T-cell (primary cell): ENCODE measurements around the gene C1QTNF9. TPM values are rescaled to one million over a fixed set of nuclear protein-coding genes. Genes with fewer than 3 reads are reported as not detected.
A peak's percentile ranks its signal among the peaks of the same experiment; 100 is the strongest.

Source experiments
- ATAC-seq, 4 experiments: fragments of 200-7000 bp in 3 of 4; fragments of 150-1000 bp in 1 of 4; cut with Tn5 transposase; replicated peaks in 1 of 4; 1 replicate in 3 of 4; 2 replicates in 1 of 4; pipeline ENCODE4 v1.10.0; 2021; ENCODE audit warnings: moderate library complexity in 3 of 4, mild to moderate bottlenecking in 2 of 4, moderate number of reproducible peaks in 1 of 4
- CTCF ChIA-PET, 2 donors: fragments of 300-600 bp; sonication (Branson Sonifier 250); formaldehyde crosslinking; loops; one replicate each; lab custom pipeline; 2022; ENCODE audit warnings: antibody characterized with exemption in 2 of 2; lab: Charles Lee
- POLR2A ChIA-PET, 2 donors: fragments of 300-600 bp; sonication (Branson Sonifier 250); formaldehyde crosslinking; loops; one replicate each; lab custom pipeline; 2022; ENCODE audit warnings: antibody characterized with exemption in 2 of 2; lab: Charles Lee
- DNase-seq, 35 experiments: peaks; one replicate each; pipeline versions ENCODE4 v3.0.0 to v3.0.0-alpha.2; 2013 to 2023
- H3K27ac ChIP-seq: one replicate; pipeline ENCODE4 v1.5.1; 2013; ENCODE audit warnings: low read length
- H3K27me3 ChIP-seq, 2 experiments: replicated peaks in 1 of 2; 1 replicate in 1 of 2; 2 replicates in 1 of 2; pipeline versions ENCODE4 v1.6.1 to v1.7.0; 2013; ENCODE audit warnings: low read length in 1 of 2, mixed read lengths in 1 of 2; ENCODE audit not compliant: control insufficient read depth in 2 of 2, insufficient read depth in 2 of 2; ENCODE audit errors: extremely low read depth in 1 of 2
- H3K36me3 ChIP-seq, 2 donors: 1 replicate in 1 of 2; 2 replicates in 1 of 2; pipeline versions ENCODE4 v1.6.1 to v1.7.0; 2013; ENCODE audit warnings: low read length in 1 of 2; ENCODE audit not compliant: control insufficient read depth in 2 of 2, insufficient read depth in 1 of 2; ENCODE audit errors: extremely low read depth in 1 of 2
- H3K4me1 ChIP-seq, 2 experiments: 1 replicate in 1 of 2; 2 replicates in 1 of 2; pipeline versions ENCODE4 v1.6.1 to v1.7.0; 2013; ENCODE audit warnings: low read length in 2 of 2, mixed read lengths in 1 of 2; ENCODE audit not compliant: insufficient read depth in 2 of 2, control insufficient read depth in 1 of 2; ENCODE audit errors: extremely low read depth in 1 of 2
- H3K4me3 ChIP-seq, 2 donors: 1 replicate in 1 of 2; 2 replicates in 1 of 2; pipeline versions ENCODE4 v1.5.1 to v1.7.0; 2013; ENCODE audit warnings: mild to moderate bottlenecking in 2 of 2, low read length in 1 of 2, moderate library complexity in 1 of 2; ENCODE audit not compliant: control insufficient read depth in 1 of 2; ENCODE audit errors: extremely low read depth in 1 of 2
- H3K9me3 ChIP-seq: 2 replicates; pipeline ENCODE4 v1.7.0; 2013
- H3K27ac Mint-ChIP-seq, 2 donors: one replicate each; pipeline ENCODE4 v1.8.0; 2020 to 2021; ENCODE audit warnings: mild to moderate bottlenecking in 2 of 2, mixed read lengths in 2 of 2
- H3K27me3 Mint-ChIP-seq, 2 donors: one replicate each; pipeline ENCODE4 v1.8.0; 2021 to 2022; ENCODE audit warnings: mixed read lengths in 2 of 2
- H3K36me3 Mint-ChIP-seq: one replicate; pipeline ENCODE4 v1.8.0; 2021; ENCODE audit warnings: mixed read lengths
- H3K4me1 Mint-ChIP-seq, 3 donors: one replicate each; pipeline ENCODE4 v1.8.0; 2020 to 2022; ENCODE audit warnings: mixed read lengths in 3 of 3, mild to moderate bottlenecking in 1 of 3
- H3K4me3 Mint-ChIP-seq, 3 donors: one replicate each; pipeline ENCODE4 v1.8.0; 2020 to 2022; ENCODE audit warnings: mild to moderate bottlenecking in 3 of 3, mixed read lengths in 3 of 3, moderate library complexity in 3 of 3
- H3K9me3 Mint-ChIP-seq, 3 donors: one replicate each; pipeline ENCODE4 v1.8.0; 2020 to 2022; ENCODE audit warnings: mixed read lengths in 3 of 3
- WGBS: methylation state at CpG from one replicate; pipeline ENCODE4 v1.1.5; 2013; ENCODE audit warnings: missing lambda C conversion rate; ENCODE audit not compliant: insufficient coverage; 5-methylcytosine and 5-hydroxymethylcytosine counted together
- total RNA-seq, 35 experiments: library from RNA in 6 of 35; stranded (reverse) in 6 of 35; fragments of 120-200 nt in 1 of 35; gene quantifications; one replicate each; pipeline versions ENCODE4 v1.2.1 to v1.2.4 and lab custom pipeline; 2013 to 2026

Gene C1QTNF9
- total RNA-seq, 5 donors from 2014 or later (not counting 1 experiment from before 2014, with no cell fraction given), result 0.23 TPM; not detected in 4

DNA sequence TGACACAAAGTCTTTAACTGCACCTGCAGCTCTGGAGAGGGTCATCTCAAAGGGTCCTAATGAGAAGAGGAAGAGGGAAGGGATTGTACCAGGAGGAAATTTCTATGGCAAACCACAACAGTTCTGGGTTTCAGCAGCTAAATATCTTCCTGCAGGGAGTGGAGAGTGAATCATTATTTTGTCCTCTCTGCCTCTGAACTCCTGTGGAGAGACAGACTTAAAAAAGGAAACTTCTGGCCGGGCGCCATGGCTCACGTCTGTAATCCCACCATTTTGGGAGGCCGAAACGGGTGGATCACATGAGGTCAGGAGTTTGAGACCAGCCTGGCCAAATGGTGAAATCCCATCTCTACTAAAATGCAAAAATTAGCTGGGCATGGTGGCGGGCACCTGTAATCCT lies 16.9 kb upstream of the C1QTNF9 start:
- no peak overlapping the region for H3K27ac ChIP-seq
- Mint-ChIP-seq H3K27me3 (no peaks in the 10 kb centered on the region), H3K4me1 (peaks cover 0 to 6% (median 0%) of the 10 kb centered on the region in 3 donors), H3K27ac (no peak overlapping the region), H3K9me3 (no peaks in the 10 kb centered on the region), H3K4me3 (no peak overlapping the region), H3K36me3 (peaks cover 75% of the 10 kb centered on the region)
- ChIA-PET CTCF (interaction anchor here (0.6 to 0.7 kb wide), 2 partner anchors 14 to 45 kb away, joined by 3 read pairs; no protein-coding TSS in a partner anchor), POLR2A (interaction anchor here in 1 of 2 donors (0.6 to 0.7 kb wide), 2 partner anchors 10 to 23 kb away, joined by 3 to 4 read pairs; no protein-coding TSS in a partner anchor)
- H3K4me1 ChIP-seq, result no peaks in the 10 kb centered on the region
- ATAC-seq (no peak), DNase-seq (no peak)
- peaks cover 23 to 95% of the 10 kb centered on the region in 2 donors for H3K36me3 ChIP-seq
- 85% methylated on average over 2 of the region's 6 CpGs for WGBS
- H3K27me3 ChIP-seq, result no peaks in the 10 kb centered on the region
- no peak overlapping the region for H3K4me3 ChIP-seq
- no peaks in the 10 kb centered on the region for H3K9me3 ChIP-seq

DNA sequence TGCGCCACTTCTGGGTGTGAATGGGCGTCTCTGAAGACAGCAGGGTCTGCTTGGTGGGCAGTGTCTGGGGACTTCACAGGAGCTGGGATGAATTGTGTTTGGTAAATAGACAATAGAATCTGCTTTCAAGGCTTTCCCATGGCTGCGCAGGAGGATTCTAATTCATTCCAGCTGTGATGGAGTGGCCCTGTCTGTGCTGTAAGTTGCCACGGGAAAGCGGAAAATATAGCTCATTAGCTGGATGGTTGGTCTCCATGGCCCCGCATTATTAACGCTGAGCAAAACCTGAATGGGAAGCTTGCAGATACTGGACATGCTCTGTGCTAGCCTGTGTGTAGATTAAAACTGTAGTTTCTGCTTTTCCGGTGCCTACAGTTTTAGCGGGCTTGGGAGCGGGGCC lies 15.6 kb upstream of the C1QTNF9 start:
- DNase-seq (peak in 1 of 35 experiments; percentile 14), ATAC-seq (no peak)
- H3K4me3 ChIP-seq, result no peak overlapping the region
- no peak overlapping the region for H3K4me3 Mint-ChIP-seq
- H3K27ac ChIP-seq, result no peak overlapping the region
- ChIA-PET CTCF (interaction anchor here in 1 of 2 donors (0.6 kb wide), 1 partner anchor 20 kb away, joined by 3 read pairs; no protein-coding TSS in a partner anchor), POLR2A (no interaction called here)
- H3K27me3 Mint-ChIP-seq, result no peaks in the 10 kb centered on the region
- peaks cover 0 to 6% (median 0%) of the 10 kb centered on the region in 3 donors for H3K4me1 Mint-ChIP-seq
- over 99% methylated on average over 10 of the region's 10 CpGs for WGBS
- H3K27ac Mint-ChIP-seq, result no peak overlapping the region
- H3K36me3 ChIP-seq, result peaks cover 31 to 95% of the 10 kb centered on the region in 2 donors
- H3K9me3 Mint-ChIP-seq, result no peaks in the 10 kb centered on the region
- no peaks in the 10 kb centered on the region for H3K27me3 ChIP-seq
- H3K36me3 Mint-ChIP-seq, result peaks cover 77% of the 10 kb centered on the region
- H3K4me1 ChIP-seq, result no peaks in the 10 kb centered on the region
- no peaks in the 10 kb centered on the region for H3K9me3 ChIP-seq

DNA sequence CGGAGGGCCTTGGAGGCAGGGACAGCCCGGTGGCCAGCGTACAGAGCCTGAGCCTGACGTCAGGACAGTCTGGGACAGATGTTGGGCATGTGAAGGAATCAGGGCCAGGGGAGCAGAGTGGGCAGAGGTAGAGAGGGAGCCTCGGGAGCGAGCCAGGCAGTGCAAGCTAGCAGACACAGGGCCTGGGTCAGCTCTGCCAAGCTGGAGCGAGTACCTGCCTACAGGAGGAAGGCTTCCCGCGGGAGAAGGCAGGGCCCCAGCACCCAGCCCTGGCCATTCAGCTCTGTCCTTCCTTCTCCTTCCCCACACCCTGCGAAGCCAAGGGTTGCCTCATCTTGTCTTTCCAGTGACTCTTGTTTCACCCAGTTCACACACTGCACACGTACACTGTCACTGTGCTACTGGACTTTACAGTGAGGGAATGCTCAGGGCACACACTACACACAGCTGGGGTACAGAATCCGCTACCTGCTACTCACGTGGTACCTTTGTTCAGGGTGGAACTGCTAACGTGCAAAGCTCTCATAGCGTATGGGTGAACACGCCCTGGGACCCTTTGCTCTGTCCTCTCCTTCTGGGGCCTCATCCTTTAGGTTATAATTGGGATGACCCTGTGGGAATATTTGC lies 9.8 kb upstream of the C1QTNF9 start:
- Histone ChIP-seq H3K4me3 (no peak overlapping the region), H3K9me3 (no peaks in the 10 kb centered on the region), H3K27ac (no peak overlapping the region), H3K36me3 (peaks cover 22 to 99% of the 10 kb centered on the region in 2 donors), H3K27me3 (no peaks in the 10 kb centered on the region), H3K4me1 (no peaks in the 10 kb centered on the region)
- Mint-ChIP-seq H3K27ac (no peak overlapping the region), H3K27me3 (no peaks in the 10 kb centered on the region), H3K4me3 (no peak overlapping the region), H3K36me3 (peaks cover 87% of the 10 kb centered on the region), H3K4me1 (peaks cover 0 to 6% (median 0%) of the 10 kb centered on the region in 3 donors), H3K9me3 (no peaks in the 10 kb centered on the region)
- no peak for DNase-seq
- CTCF ChIA-PET, result no interaction called here
- POLR2A ChIA-PET, result no interaction called here
- 94% methylated on average over 15 of the region's 16 CpGs for WGBS
- no peak for ATAC-seq

DNA sequence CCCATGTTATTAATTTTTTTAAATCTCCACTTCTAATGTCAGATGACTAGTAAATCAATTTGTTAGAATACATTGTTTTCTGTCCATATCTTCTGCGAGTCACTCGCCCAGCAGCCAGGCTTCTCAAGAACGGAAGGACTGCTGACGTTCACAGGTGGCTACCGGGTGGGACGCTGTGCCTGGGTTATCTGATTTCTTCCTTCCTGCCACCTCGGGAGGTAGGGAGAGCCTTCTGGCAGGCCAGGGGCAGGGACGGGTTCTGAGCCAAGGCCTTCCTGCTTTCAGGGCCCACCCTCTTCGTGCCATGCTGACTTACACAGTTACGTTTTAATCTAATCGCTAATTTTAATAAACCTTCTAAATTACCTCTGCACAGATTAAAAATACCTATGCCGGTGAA lies 7.9 kb upstream of the C1QTNF9 start:
- Mint-ChIP-seq H3K27ac (peak overlapping the region in 1 of 2 donors; percentile 39), H3K27me3 (no peaks in the 10 kb centered on the region), H3K4me1 (peaks cover 0 to 2% (median 0%) of the 10 kb centered on the region in 3 donors), H3K4me3 (no peak overlapping the region), H3K9me3 (no peaks in the 10 kb centered on the region), H3K36me3 (peaks cover 88% of the 10 kb centered on the region)
- ChIA-PET CTCF (interaction anchor here in 1 of 2 donors (0.9 kb wide), 1 partner anchor 74 kb away, joined by 5 read pairs; no protein-coding TSS in a partner anchor), POLR2A (no interaction called here)
- Histone ChIP-seq H3K27ac (no peak overlapping the region), H3K36me3 (peaks cover 18 to 96% of the 10 kb centered on the region in 2 donors), H3K9me3 (no peaks in the 10 kb centered on the region), H3K27me3 (no peaks in the 10 kb centered on the region), H3K4me3 (no peak overlapping the region), H3K4me1 (no peaks in the 10 kb centered on the region)
- no peak for ATAC-seq
- no peak for DNase-seq
- 87% methylated on average over 8 of the region's 12 CpGs for WGBS

DNA sequence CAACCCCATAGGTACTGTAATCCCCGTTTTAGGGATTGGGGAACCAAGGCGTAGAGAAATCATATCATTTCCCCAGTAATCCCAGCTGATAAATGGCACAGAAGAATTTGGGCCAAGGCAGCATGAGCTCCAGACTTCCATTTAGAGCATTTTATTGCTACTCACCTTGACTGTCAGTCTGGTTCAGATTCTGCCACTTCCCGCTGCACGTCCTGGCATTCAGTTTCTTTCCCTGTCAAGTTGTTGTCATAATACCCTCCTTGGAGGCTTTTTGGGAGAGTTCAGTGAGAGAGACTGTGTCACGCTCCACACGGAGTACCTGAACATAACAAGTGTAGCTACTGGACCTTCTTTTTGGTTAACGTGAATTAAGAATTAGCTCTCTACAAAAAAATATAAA lies 7.5 kb upstream of the C1QTNF9 start:
- peaks cover 18 to 94% of the 10 kb centered on the region in 2 donors for H3K36me3 ChIP-seq
- POLR2A ChIA-PET, result interaction anchor here in 1 of 2 donors (0.7 kb wide), 1 partner anchor 107 kb away, joined by 11 read pairs; no protein-coding TSS in a partner anchor
- H3K9me3 Mint-ChIP-seq, result no peaks in the 10 kb centered on the region
- DNase-seq (no peak), ATAC-seq (no peak)
- no peaks in the 10 kb centered on the region for H3K27me3 Mint-ChIP-seq
- H3K27ac ChIP-seq, result no peak overlapping the region
- CTCF ChIA-PET, result interaction anchor here in 1 of 2 donors (0.7 kb wide), 1 partner anchor 53 kb away, joined by 5 read pairs; no protein-coding TSS in a partner anchor
- H3K27me3 ChIP-seq, result no peaks in the 10 kb centered on the region
- H3K4me1 ChIP-seq, result no peaks in the 10 kb centered on the region
- no peaks in the 10 kb centered on the region for H3K9me3 ChIP-seq
- 100% methylated on average over 2 of the region's 7 CpGs for WGBS
- H3K4me3 Mint-ChIP-seq, result no peak overlapping the region
- peaks cover 84% of the 10 kb centered on the region for H3K36me3 Mint-ChIP-seq
- no peak overlapping the region for H3K4me3 ChIP-seq
- peaks cover 0 to 2% (median 0%) of the 10 kb centered on the region in 3 donors for H3K4me1 Mint-ChIP-seq
- H3K27ac Mint-ChIP-seq, result no peak overlapping the region

GRCh38 chr13:24304620-24305019 lies 4.8 kb upstream of the C1QTNF9 start:
- no peak overlapping the region for H3K4me3 ChIP-seq
- H3K9me3 ChIP-seq, result no peaks in the 10 kb centered on the region
- Mint-ChIP-seq H3K27me3 (no peaks in the 10 kb centered on the region), H3K9me3 (no peaks in the 10 kb centered on the region), H3K4me1 (peaks cover 0 to 2% (median 2%) of the 10 kb centered on the region in 3 donors), H3K4me3 (no peak overlapping the region), H3K36me3 (peaks cover 57% of the 10 kb centered on the region), H3K27ac (no peak overlapping the region)
- H3K4me1 ChIP-seq, result no peaks in the 10 kb centered on the region
- 95% methylated on average over 2 of the region's 5 CpGs for WGBS
- ChIA-PET POLR2A (no interaction called here), CTCF (interaction anchor here in 1 of 2 donors (0.9 kb wide), 1 partner anchor 34 kb away, joined by 3 read pairs; no protein-coding TSS in a partner anchor)
- DNase-seq (no peak), ATAC-seq (no peak)
- peaks cover 10 to 67% of the 10 kb centered on the region in 2 donors for H3K36me3 ChIP-seq
- no peak overlapping the region for H3K27ac ChIP-seq
- H3K27me3 ChIP-seq, result no peaks in the 10 kb centered on the region
